NCI-H146 treated with DMSO at 0.1 percent for 48 hours (cell line): ENCODE data around the gene PSAP.
"Not testable (repeated sequence)": the region's sequence is repeated elsewhere in the genome, so short reads cannot be mapped to it uniquely, and the experiment has no call there.

Source experiments
- DNase-seq: peaks from one replicate; lab custom pipeline; 2025; ENCODE audit not compliant: unreplicated experiment; lab: John Stamatoyannopoulos, UW

The PSAP gene

GRCh38 chr10:71874680-71875354, 23.8 kb upstream of the PSAP start:
- not testable (repeated sequence) for DNase-seq

- no peak for DNase-seq
Measured at GRCh38 chr10:71873582-71874211, 22.6 kb upstream of the PSAP start.

GRCh38 chr10:71869601-71870000, 18.6 kb upstream of the PSAP start:
- DNase-seq = not testable (repeated sequence)

- no peak for DNase-seq
Measured at GRCh38 chr10:71868192-71868697, 17.2 kb upstream of the PSAP start.

GRCh38 chr10:71865561-71866041, 14.6 kb upstream of the PSAP start:
- DNase-seq = no peak

GRCh38 chr10:71864911-71865361, 13.9 kb upstream of the PSAP start:
- DNase-seq = no peak

GRCh38 chr10:71863203-71863602, 12.2 kb upstream of the PSAP start:
- no peak for DNase-seq

- DNase-seq = peak; percentile 65
Measured at GRCh38 chr10:71860243-71861029, 9.4 kb upstream of the PSAP start.

- DNase-seq = no peak
Measured at GRCh38 chr10:71857934-71858890, 7.2 kb upstream of the PSAP start.

GRCh38 chr10:71856619-71857018, 5.6 kb upstream of the PSAP start:
- DNase-seq = no peak

GRCh38 chr10:71854031-71854430, 3.0 kb upstream of the PSAP start:
- no peak for DNase-seq

- DNase-seq = no peak
Measured at GRCh38 chr10:71852355-71852937, 1.4 kb upstream of the PSAP start.

- not testable (repeated sequence) for DNase-seq
Measured at GRCh38 chr10:71851465-71852095, 529 bp upstream of the PSAP start.

GRCh38 chr10:71850021-71850742, 869 bp downstream of the PSAP start:
- no peak for DNase-seq

GRCh38 chr10:71849461-71849908, 1.6 kb downstream of the PSAP start:
- DNase-seq = no peak

- DNase-seq = no peak
Measured at GRCh38 chr10:71848325-71849275, 2.5 kb downstream of the PSAP start.

GRCh38 chr10:71847418-71847817, 3.6 kb downstream of the PSAP start:
- DNase-seq = no peak

GRCh38 chr10:71846816-71847215, 4.2 kb downstream of the PSAP start:
- no peak for DNase-seq
